Activated effector memory CD4-positive, alpha-beta T cell treated with Interleukin-2 at 50 U/mL for 16 hours (primary cell): ENCODE results near the gene WDR59.
"Not testable (repeated sequence)": the region's sequence is repeated elsewhere in the genome, so short reads cannot be mapped to it uniquely, and the experiment has no call there.

Experiments
- DNase-seq: peaks from one replicate; pipeline ENCODE4 v3.0.0-alpha.2; 2020

WDR59 gene

DNA sequence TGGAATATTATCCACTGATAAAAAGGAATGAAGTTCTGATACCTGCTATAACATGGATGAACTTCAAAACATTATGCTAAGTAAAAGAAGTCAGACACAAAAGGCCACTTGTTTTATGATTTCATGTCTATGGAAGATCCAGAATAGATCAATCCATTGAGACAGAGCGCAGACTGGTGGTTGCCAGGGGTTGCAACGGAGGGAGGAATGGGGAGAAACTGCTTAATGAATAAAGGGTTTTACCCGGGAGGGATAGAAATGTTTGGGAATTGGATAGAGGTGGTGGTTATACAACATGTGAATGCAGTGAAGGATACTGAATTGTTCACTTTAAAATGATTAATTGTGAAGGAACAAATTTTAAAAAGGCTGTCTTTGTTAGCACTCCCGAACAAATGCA is 30.2 kb downstream of the WDR59 start:
- no peak for DNase-seq

GRCh38 chr16:74951681-74952080 is 33.2 kb downstream of the WDR59 start:
- DNase-seq, result no peak

DNA sequence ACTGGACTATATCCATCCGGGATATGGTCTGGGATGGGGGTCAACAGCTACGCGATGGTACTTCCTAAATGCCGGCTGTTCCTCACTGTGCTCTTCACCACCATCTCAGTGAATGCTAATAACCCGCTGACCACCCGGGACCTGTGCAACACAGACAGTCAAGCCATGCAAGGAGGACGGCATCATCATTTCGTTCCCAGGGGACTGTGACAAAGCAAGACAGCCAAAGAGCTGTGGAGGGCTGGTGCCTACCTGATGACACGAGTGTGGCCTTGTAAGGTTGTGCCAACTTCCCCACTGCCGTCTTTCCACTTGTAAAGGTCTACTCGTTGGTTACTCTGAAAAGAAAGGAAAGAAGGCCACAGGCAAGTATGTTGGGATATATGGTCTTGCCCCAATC is 33.7 kb downstream of the WDR59 start:
- no peak for DNase-seq

DNA sequence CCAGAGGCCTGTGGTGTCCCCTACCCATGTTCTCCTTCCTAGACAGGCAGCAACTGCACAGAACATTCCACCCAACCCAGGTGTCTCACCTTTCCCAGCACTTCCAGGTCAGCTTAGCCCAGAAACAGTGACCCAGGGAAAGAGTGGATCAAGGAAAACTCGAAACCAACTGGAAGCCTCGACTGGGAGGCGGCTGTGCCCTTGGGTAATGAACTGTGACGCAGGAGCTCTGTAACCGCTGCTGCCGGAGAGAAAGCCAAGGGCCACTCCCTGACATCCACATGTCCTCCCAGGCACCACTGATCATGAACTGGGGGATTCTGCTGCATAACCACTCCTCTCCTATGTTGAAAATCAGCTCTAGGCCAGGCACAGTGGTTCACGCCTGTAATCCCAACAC is 34.4 kb downstream of the WDR59 start:
- no peak for DNase-seq

DNA sequence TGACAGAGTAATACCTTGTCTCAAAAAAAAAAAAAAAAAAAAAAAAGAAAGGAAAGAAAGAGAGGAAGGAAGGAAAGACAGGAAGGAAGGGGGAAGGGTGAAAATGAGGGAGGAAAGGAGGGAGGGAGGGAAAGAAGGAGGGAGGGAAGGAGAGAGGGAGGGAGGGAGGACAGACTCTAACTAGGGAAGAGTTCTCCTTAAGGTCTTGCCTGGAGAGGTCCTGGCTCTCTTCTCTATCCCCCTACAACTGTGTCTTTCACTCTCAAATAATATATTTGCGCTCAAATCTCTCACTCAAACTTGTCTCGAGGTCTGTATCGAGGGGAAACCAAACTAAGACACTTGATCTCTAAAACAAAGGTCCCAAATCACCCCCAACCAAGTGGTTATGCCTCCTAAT is 35.6 kb downstream of the WDR59 start:
- DNase-seq, result no peak

DNA sequence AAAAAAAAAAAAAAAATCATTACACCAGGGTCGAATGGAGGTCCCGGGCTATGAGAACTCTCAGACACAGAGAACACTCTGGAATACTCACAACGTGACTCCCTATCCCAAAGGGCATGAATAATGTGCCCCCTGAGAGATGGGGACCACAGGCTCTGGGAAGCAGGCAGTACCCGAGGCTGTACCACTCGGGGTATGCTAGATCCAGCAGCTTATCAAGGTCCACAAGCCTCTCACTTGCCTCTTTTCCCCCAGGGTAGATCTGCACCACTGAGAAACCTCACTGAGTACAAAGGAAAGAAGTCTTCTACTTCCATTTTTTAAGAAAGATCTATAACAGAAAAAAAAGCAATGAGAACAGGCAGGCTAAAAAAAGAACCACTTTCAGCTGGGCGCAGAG is 40.5 kb downstream of the WDR59 start:
- no peak for DNase-seq

- no peak for DNase-seq
Measured at GRCh38 chr16:74942977-74943918, 41.7 kb downstream of the WDR59 start.

DNA sequence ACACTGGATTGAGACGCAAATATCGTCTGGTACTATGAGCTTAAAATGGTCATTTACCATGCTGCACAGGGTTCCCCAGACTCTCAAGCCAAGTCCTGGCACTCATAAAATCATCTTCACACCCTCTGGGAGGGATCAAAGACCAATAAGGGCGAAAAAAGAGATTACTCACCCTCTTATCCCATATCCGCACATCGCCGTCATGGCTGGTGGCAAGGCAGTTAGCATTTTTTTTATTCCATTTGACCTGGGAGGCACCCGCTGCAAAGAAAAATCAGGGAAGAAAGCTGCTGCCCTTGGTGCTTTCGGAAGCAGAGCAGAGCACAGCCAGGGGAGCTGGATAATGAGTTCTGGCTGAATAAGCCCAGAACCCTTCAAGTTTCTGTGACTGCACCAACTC is 42.4 kb downstream of the WDR59 start:
- DNase-seq, result no peak

GRCh38 chr16:74939688-74940087 is 45.2 kb downstream of the WDR59 start:
- no peak for DNase-seq

- DNase-seq, result no peak
Measured at GRCh38 chr16:74936902-74937560, 47.9 kb downstream of the WDR59 start.

- DNase-seq, result no peak
Measured at GRCh38 chr16:74931445-74931844, 53.5 kb downstream of the WDR59 start.

GRCh38 chr16:74929636-74930035 is 55.3 kb downstream of the WDR59 start:
- no peak for DNase-seq

DNA sequence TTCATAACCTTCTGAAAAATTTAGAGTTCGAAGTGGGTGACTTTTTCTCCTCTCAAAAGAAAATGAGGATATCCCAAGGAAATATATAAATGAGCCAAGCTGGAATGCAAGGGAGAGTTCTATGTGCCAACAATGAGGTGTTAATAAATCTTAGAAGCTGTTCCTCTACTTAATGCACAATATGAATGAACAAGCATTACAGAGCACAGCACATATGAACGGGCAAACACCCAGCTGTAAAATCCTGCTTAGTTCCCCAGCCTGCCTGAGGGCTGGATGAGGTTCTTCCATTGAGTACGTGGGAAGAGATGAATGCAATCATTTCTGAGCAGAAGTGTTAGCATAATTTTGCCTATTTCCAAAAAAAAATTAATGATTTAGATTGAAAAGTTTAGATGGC is 58.1 kb downstream of the WDR59 start:
- DNase-seq, result no peak

GRCh38 chr16:74923766-74924460 is 61.0 kb downstream of the WDR59 start:
- DNase-seq, result no peak

GRCh38 chr16:74922150-74923138 is 62.5 kb downstream of the WDR59 start:
- no peak for DNase-seq

DNA sequence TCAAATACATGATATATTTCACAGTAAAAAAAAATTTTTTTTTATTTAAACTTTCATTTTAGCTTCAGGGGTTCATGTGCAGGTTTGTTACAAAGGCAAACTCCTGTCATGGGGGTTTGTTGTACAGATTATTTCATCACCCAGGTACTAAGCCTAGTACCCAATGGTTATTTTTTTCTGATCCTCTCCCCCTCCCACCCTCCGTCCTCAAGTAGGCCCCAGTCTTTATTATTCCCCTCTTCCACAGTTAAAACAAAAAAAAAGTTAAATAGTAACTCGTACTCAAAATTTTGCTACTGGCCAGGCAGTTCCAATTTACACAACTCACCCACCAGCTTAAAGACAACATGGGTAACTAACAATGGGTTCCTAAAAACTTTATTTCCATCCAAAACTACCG is 63.9 kb downstream of the WDR59 start:
- no peak for DNase-seq

DNA sequence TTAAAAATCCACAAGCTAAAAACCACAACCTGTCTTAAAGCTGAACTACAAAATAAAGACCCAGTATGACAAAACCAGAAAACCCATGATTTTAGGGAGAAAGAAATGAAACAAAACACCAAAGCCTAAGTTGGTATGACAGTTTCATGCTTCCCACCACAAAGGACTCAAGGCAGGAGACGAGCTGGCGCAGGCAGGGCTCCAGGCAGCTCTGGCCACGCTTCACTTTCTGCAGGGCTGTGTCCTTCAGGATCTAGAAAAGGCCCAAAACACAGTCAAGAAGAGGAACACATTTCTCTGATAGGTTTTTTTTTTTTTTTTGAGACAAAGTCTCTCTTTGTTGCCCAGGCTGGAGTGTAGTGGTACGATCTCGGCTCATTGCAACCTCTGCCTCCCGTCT is 75.3 kb downstream of the WDR59 start:
- no peak for DNase-seq

GRCh38 chr16:74908759-74909158 is 76.2 kb downstream of the WDR59 start:
- DNase-seq, result not testable (repeated sequence)

- DNase-seq, result no peak
Measured at GRCh38 chr16:74903901-74904678, 80.8 kb downstream of the WDR59 start.

DNA sequence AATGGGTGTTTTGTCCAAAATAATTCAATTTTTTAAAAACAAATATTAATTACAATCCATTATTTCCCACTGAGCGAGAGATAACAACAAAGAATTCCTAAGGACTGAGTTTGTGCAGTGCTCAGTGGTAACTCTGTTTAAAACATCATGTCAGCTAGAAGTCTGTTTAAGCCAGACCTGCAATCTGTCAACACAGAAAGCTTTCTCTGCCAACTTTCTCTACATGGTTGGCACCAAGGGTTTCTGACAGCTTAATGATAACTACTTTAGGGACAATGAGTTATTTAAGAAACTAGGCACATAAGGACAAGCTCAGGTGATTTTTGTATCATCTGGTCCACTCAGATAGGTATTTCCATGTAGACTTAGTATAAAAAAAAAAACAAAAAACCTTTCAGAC is 81.8 kb downstream of the WDR59 start:
- DNase-seq, result no peak

- DNase-seq, result no peak
Measured at GRCh38 chr16:74902161-74902560, 82.8 kb downstream of the WDR59 start.

DNA sequence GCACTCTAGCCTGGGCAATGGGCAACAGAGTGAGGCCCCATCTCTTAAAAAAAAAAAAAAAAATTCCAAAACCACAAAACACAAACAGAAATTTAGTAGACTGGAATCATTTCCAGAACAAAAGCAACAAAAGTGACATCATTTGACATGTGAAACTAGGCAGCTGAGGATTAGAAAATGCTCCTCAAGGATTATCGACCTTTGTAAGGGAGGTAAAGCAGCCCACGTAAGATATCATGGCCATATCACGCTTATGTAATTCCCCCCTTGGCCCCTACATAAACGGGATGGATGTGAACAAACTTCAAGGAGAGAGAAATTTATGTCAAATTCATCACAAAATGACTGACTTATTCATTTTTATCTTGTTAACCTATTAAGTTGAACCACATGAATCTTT is 83.3 kb downstream of the WDR59 start:
- DNase-seq, result no peak
